Aorta (tissue), 5 donors: ENCODE data around the gene PEF1. TPM values are rescaled to one million over a fixed set of nuclear protein-coding genes. Genes with fewer than 3 reads are reported as not detected.

Source experiments
- ATAC-seq: fragments of 200-7000 bp; cut with Tn5 transposase; one replicate; pipeline ENCODE4 v1.9.1; 2022; ENCODE audit warnings: moderate library complexity; ENCODE audit not compliant: low FRiP score
- DNase-seq, 2 donors: peaks; one replicate each; pipeline ENCODE4 v3.0.0-alpha.2; 2020
- H3K27ac ChIP-seq, 2 donors: one replicate each; pipeline ENCODE4 v1.5.1; 2013; ENCODE audit warnings: low read length in 2 of 2, mild to moderate bottlenecking in 2 of 2, moderate library complexity in 2 of 2, control low read depth in 1 of 2, inconsistent platforms in 1 of 2, low read depth in 1 of 2
- H3K27me3 ChIP-seq, 2 donors: one replicate each; pipeline ENCODE4 v1.6.1; 2013; ENCODE audit warnings: control low read depth in 1 of 2, low read length in 1 of 2, mild to moderate bottlenecking in 1 of 2, moderate library complexity in 1 of 2; ENCODE audit not compliant: insufficient read depth in 2 of 2, control insufficient read depth in 1 of 2
- H3K36me3 ChIP-seq, 2 donors: one replicate each; pipeline ENCODE4 v1.6.1; 2013; ENCODE audit warnings: control low read depth in 1 of 2, low read length in 1 of 2, mild to moderate bottlenecking in 1 of 2; ENCODE audit not compliant: insufficient read depth in 2 of 2, control insufficient read depth in 1 of 2
- H3K4me1 ChIP-seq, 2 donors: one replicate each; pipeline ENCODE4 v1.6.1; 2013; ENCODE audit warnings: low read length in 2 of 2, control low read depth in 1 of 2, mild to moderate bottlenecking in 1 of 2, moderate library complexity in 1 of 2; ENCODE audit not compliant: insufficient read depth in 2 of 2, control insufficient read depth in 1 of 2
- H3K4me3 ChIP-seq, 2 donors: one replicate each; pipeline ENCODE4 v1.5.1; 2013; ENCODE audit warnings: low read length in 2 of 2, control low read depth in 1 of 2, mild to moderate bottlenecking in 1 of 2
- H3K9me3 ChIP-seq: one replicate; pipeline ENCODE4 v1.6.1; 2013; ENCODE audit warnings: mild to moderate bottlenecking, low read length; ENCODE audit not compliant: control insufficient read depth
- WGBS, 2 donors: extraction: QIAGEN DNeasy Blood & Tissue Kit; methylation state at CpG; one replicate each; pipeline ENCODE4 v1.1.7; 2013; 5-methylcytosine and 5-hydroxymethylcytosine counted together
- intact Hi-C, 2 donors: fragments of 100-400 bp; cut with DNase I; formaldehyde crosslinking; loops; one replicate each; pipeline versions ENCODE4 v1.14.2 to v1.15.0; 2022
- long read RNA-seq, 2 donors: library from polyadenylated mRNA; unstranded; transcript quantifications; one replicate each; pipeline ENCODE4 v2.0.0, GENCODE V29; 2020 to 2021
- polyA plus RNA-seq, 2 donors: library from polyadenylated mRNA; stranded (reverse); fragments of 200-250 nt; gene quantifications; one replicate each; pipeline ENCODE4 v1.2.3, GENCODE V29; 2013
- total RNA-seq, 2 donors: library from RNA; stranded (reverse); fragmentation: NEBNext Ultra II Directional; extraction: Animal tissue kit (Norgen Biotek cat#: 25700); gene quantifications; one replicate each; pipeline ENCODE4 v1.2.1, GENCODE V29; 2021
- donor health status: healthy with polysubstance abuse.
- donor health status: Bipolar disorder and iron deficiency.
- donor health status: DM: no; HTN: no; CAD: no.
- donor health status: DM: no; HTN: no; CAD: no.
- donor health status: DM: yes; HTN: yes; CAD: no.

The PEF1 gene
- total RNA-seq, result 10 to 100 TPM; 57.9 to 65.0 TPM
- polyA plus RNA-seq, result 10 to 100 TPM; 75.5 to 83.9 TPM
- long read RNA-seq, donor 1, transcript PEF1-201 (5 exons, 1,629 nt), result major isoform, 497 of 598 reads
- long read RNA-seq, donor 1, transcript PEF1-205 (4 exons, 750 nt), result minor isoform, 13 of 598 reads
- long read RNA-seq, donor 1, partial matches to known transcripts, result 32 of 598 reads
- long read RNA-seq, donor 1, other reads (novel, unspliced or antisense), result 55 of 598 reads
- long read RNA-seq, donor 2, transcript PEF1-201 (5 exons, 1,629 nt), result major isoform, 35 of 47 reads
- long read RNA-seq, donor 2, partial matches to known transcripts, result 5 of 47 reads
- long read RNA-seq, donor 2, other reads (novel, unspliced or antisense), result 4 of 47 reads

- WGBS, 2 donors, result 0% methylated on average over 53 to 56 of the region's 56 CpGs
- intact Hi-C loops, result loop anchor here in 1 of 2 donors (1.0 kb wide), 1 partner anchor 76 kb away; no protein-coding TSS in a partner anchor
- peak within 1 kb of the TSS; percentile 24 to 93 for H3K27ac ChIP-seq
Observed at GRCh38 chr1:31644560-31645273, at the start of gene PEF1. Gene PEF1 (minus strand): TSS chr1:31644876. CDS start chr1:31644864, 12 bp downstream.

GRCh38 chr1:31693231-31693630 is 48.6 kb upstream of the PEF1 start:
- whole genome bisulfite sequencing, 2 donors, result 88 to 90% methylated on average over 10 of the region's 10 CpGs
- intact Hi-C loops, result no loop called here
- H3K9me3 ChIP-seq, result no peaks in the 10 kb centered on the region
- no peaks in the 10 kb centered on the region for H3K4me1 ChIP-seq
- H3K27ac ChIP-seq, result no peak overlapping the region
- H3K27me3 ChIP-seq, result no peaks in the 10 kb centered on the region
- DNase-seq, result no peak
- no peak for ATAC-seq
- no peaks in the 10 kb centered on the region for H3K36me3 ChIP-seq
- H3K4me3 ChIP-seq, result no peak overlapping the region

More at GRCh38 chr1:31644560-31645273, at the start of gene PEF1:
- DNase-seq (peak; percentile 99 to 100), ATAC-seq (peak; percentile 97)
- H3K4me1 ChIP-seq, result peaks cover 7 to 9% of the 10 kb centered on the region in 2 donors
- no peaks in the 10 kb centered on the region for H3K9me3 ChIP-seq
- H3K27me3 ChIP-seq, result no peaks in the 10 kb centered on the region
- H3K36me3 ChIP-seq, result no peaks in the 10 kb centered on the region
- H3K4me3 ChIP-seq, result peak within 1 kb of the TSS; percentile 52 to 59

DNA sequence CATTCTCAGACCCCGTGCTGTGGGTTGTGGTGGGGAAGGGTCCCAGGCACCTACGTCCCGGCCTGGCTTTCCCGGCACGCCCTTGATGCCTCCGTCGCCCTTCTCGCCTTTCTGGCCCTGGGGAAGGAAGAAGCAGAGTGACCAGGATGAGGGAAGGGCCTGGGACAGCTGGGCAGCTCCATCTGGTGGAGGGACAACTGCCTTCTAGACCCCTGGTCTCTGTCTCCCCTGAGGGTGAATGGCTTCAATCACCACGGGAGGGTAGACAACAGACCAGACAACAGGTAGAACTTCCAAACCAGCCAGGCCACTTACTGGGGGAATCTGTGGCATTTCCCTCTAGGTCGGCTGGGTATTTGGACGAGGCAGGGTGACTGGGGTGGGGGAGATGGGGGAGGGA is 47.3 kb upstream of the PEF1 start:
- intact Hi-C loops, result no loop called here
- 92 to 93% methylated on average over 11 of the region's 11 CpGs for WGBS, 2 donors
- H3K36me3 ChIP-seq, result no peaks in the 10 kb centered on the region
- no peaks in the 10 kb centered on the region for H3K9me3 ChIP-seq
- no peak overlapping the region for H3K4me3 ChIP-seq
- ATAC-seq (no peak), DNase-seq (no peak)
- no peaks in the 10 kb centered on the region for H3K4me1 ChIP-seq
- no peak overlapping the region for H3K27ac ChIP-seq
- no peaks in the 10 kb centered on the region for H3K27me3 ChIP-seq

GRCh38 chr1:31691446-31691845 is 46.8 kb upstream of the PEF1 start:
- no peak for DNase-seq
- intact Hi-C loops, result no loop called here
- ATAC-seq, result no peak
- no peaks in the 10 kb centered on the region for H3K9me3 ChIP-seq
- H3K27me3 ChIP-seq, result no peaks in the 10 kb centered on the region
- H3K27ac ChIP-seq, result no peak overlapping the region
- 93 to 94% methylated on average over 3 to 4 of the region's 4 CpGs for WGBS, 2 donors
- H3K36me3 ChIP-seq, result no peaks in the 10 kb centered on the region
- no peaks in the 10 kb centered on the region for H3K4me1 ChIP-seq
- no peak overlapping the region for H3K4me3 ChIP-seq

- H3K4me1 ChIP-seq, result no peaks in the 10 kb centered on the region
- no peak for ATAC-seq
- H3K27me3 ChIP-seq, result no peaks in the 10 kb centered on the region
- 92 to 94% methylated on average over 10 of the region's 10 CpGs for WGBS, 2 donors
- no peaks in the 10 kb centered on the region for H3K9me3 ChIP-seq
- no peak overlapping the region for H3K4me3 ChIP-seq
- no peaks in the 10 kb centered on the region for H3K36me3 ChIP-seq
- no peak overlapping the region for H3K27ac ChIP-seq
- intact Hi-C loops, result no loop called here
- no peak for DNase-seq
Observed at GRCh38 chr1:31690921-31691320, 46.2 kb upstream of the PEF1 start.

DNA sequence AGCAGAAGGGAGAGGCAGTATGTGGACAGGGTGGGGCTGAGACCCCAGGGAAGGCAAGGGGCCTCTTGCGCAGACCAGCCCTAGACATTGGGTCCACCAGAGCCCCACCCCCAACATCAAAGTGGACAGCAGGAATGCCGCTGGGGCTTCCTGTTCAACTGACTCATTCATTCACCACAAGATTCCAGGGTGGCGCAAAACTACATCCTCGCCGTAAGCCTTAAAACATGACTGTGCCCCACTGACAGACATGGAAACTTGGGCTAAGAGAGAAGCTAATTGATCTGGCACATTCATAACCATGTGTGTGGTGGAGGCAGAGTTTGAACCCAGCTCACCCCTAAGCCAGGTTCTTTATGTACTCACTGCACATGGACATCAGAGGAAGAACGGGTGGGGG is 45.2 kb upstream of the PEF1 start:
- intact Hi-C loops, result no loop called here
- Histone ChIP-seq H3K9me3 (no peaks in the 10 kb centered on the region), H3K36me3 (no peaks in the 10 kb centered on the region), H3K4me1 (no peaks in the 10 kb centered on the region), H3K4me3 (no peak overlapping the region), H3K27me3 (no peaks in the 10 kb centered on the region), H3K27ac (no peak overlapping the region)
- ATAC-seq, result no peak
- no peak for DNase-seq
- WGBS, 2 donors, result 93 to 97% methylated on average over 6 of the region's 6 CpGs

DNA sequence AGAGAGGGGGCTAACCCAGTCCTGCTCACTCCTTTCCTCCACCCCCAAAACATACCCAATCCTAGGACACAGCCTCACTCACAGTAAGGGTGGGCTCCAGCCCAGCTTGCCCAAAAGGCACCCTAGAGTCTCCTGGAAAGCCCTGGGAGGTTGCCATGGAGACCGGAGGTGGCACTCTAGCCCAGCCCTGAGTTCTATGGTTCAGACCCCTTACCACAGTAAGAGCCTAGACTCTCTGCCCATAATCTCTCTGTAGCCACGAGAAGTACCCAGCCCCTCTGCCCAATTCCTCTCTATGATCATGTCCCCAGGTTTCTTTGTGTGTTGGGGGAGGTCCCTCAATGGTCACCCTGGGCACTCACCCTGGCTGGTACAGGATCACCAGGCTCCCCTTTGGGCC is 44.7 kb upstream of the PEF1 start:
- no peak overlapping the region for H3K4me3 ChIP-seq
- WGBS, 2 donors, result 87 to 88% methylated on average over 2 of the region's 2 CpGs
- H3K27ac ChIP-seq, result no peak overlapping the region
- no peaks in the 10 kb centered on the region for H3K4me1 ChIP-seq
- intact Hi-C loops, result no loop called here
- DNase-seq, result no peak
- no peaks in the 10 kb centered on the region for H3K36me3 ChIP-seq
- no peak for ATAC-seq
- no peaks in the 10 kb centered on the region for H3K27me3 ChIP-seq
- H3K9me3 ChIP-seq, result no peaks in the 10 kb centered on the region

- intact Hi-C loops, result no loop called here
- 84 to 86% methylated on average over 8 of the region's 8 CpGs for WGBS, 2 donors
- no peak for ATAC-seq
- H3K9me3 ChIP-seq, result no peaks in the 10 kb centered on the region
- H3K27me3 ChIP-seq, result no peaks in the 10 kb centered on the region
- no peak overlapping the region for H3K4me3 ChIP-seq
- no peak overlapping the region for H3K27ac ChIP-seq
- H3K36me3 ChIP-seq, result no peaks in the 10 kb centered on the region
- no peak for DNase-seq
- H3K4me1 ChIP-seq, result no peaks in the 10 kb centered on the region
Observed at GRCh38 chr1:31688233-31688918, 43.7 kb upstream of the PEF1 start.
